Endothelial cell of umbilical vein (primary cell): ENCODE measurements around the gene PFDN4. TPM values are rescaled to one million over a fixed set of nuclear protein-coding genes. Genes with fewer than 3 reads are reported as not detected.

Experiments
- BruUV-seq: library from RNA; stranded (reverse); fragments of 400-500 nt; replicated peaks from 2 replicates; lab custom pipeline; 2021; lab: Mats Ljungman, UMichigan
- CTCF ChIA-PET: fragments of 300-600, 350-600 bp; sonication (Branson Sonifier 250); formaldehyde crosslinking; loops from one replicate; lab custom pipeline; 2021; ENCODE audit warnings: antibody characterized with exemption, inconsistent platforms; lab: Charles Lee
- POLR2A ChIA-PET: fragments of 300-600, 350-600 bp; sonication (Branson Sonifier 250); formaldehyde crosslinking; loops from one replicate; lab custom pipeline; 2021; ENCODE audit warnings: antibody characterized with exemption, inconsistent platforms; lab: Charles Lee
- DNase-seq: peaks from one replicate; pipeline ENCODE4 v3.0.0-alpha.2; 2011; ENCODE audit warnings: low read depth, low spot score
- FAIRE-seq: peaks from 2 replicates; lab custom pipeline; 2011; peaks lifted over from hg19 to GRCh38; lab: Jason Lieb, UNC
- H2AFZ ChIP-seq: 2 replicates; pipeline ENCODE4 v1.6.0; 2012; ENCODE audit warnings: low read depth, low read length, control low read depth, inconsistent platforms
- H3K27ac ChIP-seq: 2 replicates; pipeline ENCODE4 v1.5.1; 2011; ENCODE audit warnings: low read depth, mild to moderate bottlenecking, control low read depth, low read length, moderate library complexity; ENCODE audit not compliant: insufficient read depth
- H3K27me3 ChIP-seq, 2 experiments: 2 replicates each; pipeline versions ENCODE4 v1.6.0 to v1.6.1; 2011; ENCODE audit warnings: low read length in 2 of 2, mixed read lengths in 1 of 2; ENCODE audit not compliant: control insufficient read depth in 2 of 2, insufficient read depth in 2 of 2
- H3K36me3 ChIP-seq, 2 experiments: 2 replicates in 1 of 2; 3 replicates in 1 of 2; pipeline ENCODE4 v1.5.1; 2011; ENCODE audit warnings: low read length in 2 of 2, mild to moderate bottlenecking in 1 of 2, moderate library complexity in 1 of 2; ENCODE audit not compliant: control insufficient read depth in 2 of 2, insufficient read depth in 2 of 2; ENCODE audit errors: extremely low read depth in 1 of 2
- H3K4me1 ChIP-seq: 3 replicates; pipeline ENCODE4 v1.5.1; 2011; ENCODE audit warnings: mild to moderate bottlenecking, low read length; ENCODE audit not compliant: control insufficient read depth, insufficient read depth; ENCODE audit errors: extremely low read depth
- H3K4me2 ChIP-seq: 2 replicates; pipeline ENCODE4 v1.6.1; 2011; ENCODE audit warnings: low read length, control low read depth, mixed read lengths; ENCODE audit not compliant: insufficient read depth
- H3K4me3 ChIP-seq, 3 experiments: fragments of 200-600 bp in 1 of 3; sonication (generic), shearing (Covaris generic) in 1 of 3; replicated peaks in 1 of 3; 2 replicates each; pipeline ENCODE4 v1.5.1; 2011 to 2016; ENCODE audit warnings: control low read depth in 3 of 3, low read length in 3 of 3, mild to moderate bottlenecking in 2 of 3, inconsistent platforms in 1 of 3, low read depth in 1 of 3, moderate library complexity in 1 of 3; ENCODE audit not compliant: insufficient read depth in 1 of 3
- H3K79me2 ChIP-seq: 2 replicates; pipeline ENCODE4 v1.6.0; 2012; ENCODE audit warnings: low read length, inconsistent platforms; ENCODE audit not compliant: control insufficient read depth, insufficient read depth
- H3K9ac ChIP-seq: replicated peaks from 2 replicates; pipeline ENCODE3; 2011; ENCODE audit warnings: low read length, control low read depth; ENCODE audit not compliant: insufficient read depth; ENCODE audit errors: extremely low read depth
- H3K9me1 ChIP-seq: replicated peaks from 3 replicates; pipeline ENCODE4 v1.6.0; 2011; ENCODE audit warnings: mild to moderate bottlenecking, low read length; ENCODE audit not compliant: control insufficient read depth, insufficient read depth; ENCODE audit errors: extremely low read depth
- H3K9me3 ChIP-seq: replicated peaks from 2 replicates; pipeline ENCODE4 v1.5.1; 2012; ENCODE audit warnings: low read length, inconsistent platforms; ENCODE audit not compliant: control insufficient read depth, insufficient read depth
- H4K20me1 ChIP-seq: replicated peaks from 2 replicates; pipeline ENCODE3; 2011; ENCODE audit warnings: mild to moderate bottlenecking, low read length; ENCODE audit not compliant: control insufficient read depth, insufficient read depth; ENCODE audit errors: extremely low read depth
- EZH2 ChIP-seq: IDR thresholded peaks from 2 replicates; pipeline ENCODE4 v1.6.1; 2012; ENCODE audit warnings: borderline replicate concordance, low read depth, mild to moderate bottlenecking, moderate library complexity, low read length, inconsistent platforms; ENCODE audit not compliant: severe bottlenecking
- FOS ChIP-seq: IDR thresholded peaks from 2 replicates; pipeline ENCODE4 v1.6.1; 2011; ENCODE audit warnings: mild to moderate bottlenecking, low read length, moderate library complexity, borderline replicate concordance; ENCODE audit not compliant: insufficient read depth
- GATA2 ChIP-seq: IDR thresholded peaks from 2 replicates; pipeline ENCODE4 v1.7.0; 2011; ENCODE audit warnings: low read depth, mild to moderate bottlenecking, moderate library complexity, mixed read lengths, low read length; ENCODE audit not compliant: insufficient read length, insufficient read depth
- MYC ChIP-seq: IDR thresholded peaks from one replicate; pipeline ENCODE4 v1.6.1; 2011; ENCODE audit warnings: mild to moderate bottlenecking, low read depth, low read length
- dilution Hi-C: fragments of 300-500 bp; cut with MboI; formaldehyde crosslinking; loops from one replicate; pipeline ENCODE4 v1.15.0; 2019; ENCODE audit warnings: low sequenced_read_pairs; ENCODE audit not compliant: extremely low pct_ligation_motif_present
- intact Hi-C: fragments of 100-400 bp; cut with micrococcal nuclease; formaldehyde crosslinking; loops from one replicate; pipeline ENCODE4 v1.10.0; 2022
- polyA plus RNA-seq, 4 experiments: library from polyadenylated mRNA; depleted of rRNA in 3 of 4; stranded (reverse) in 3 of 4; unstranded in 1 of 4; fragments of >200 nt; gene quantifications; 2 replicates each; pipeline versions ENCODE4 v1.2.1 to v1.2.3, GENCODE V29; 2011 to 2012; ENCODE audit warnings: missing spikeins in 1 of 4
- total RNA-seq: library from RNA; stranded (reverse); gene quantifications from 2 replicates; pipeline ENCODE4 v1.2.3, GENCODE V29; 2021
- TF ChIP-seq, protein P1 (sequence below): IDR thresholded peaks from 2 replicates; pipeline ENCODE4 v1.6.1; 2011; ENCODE audit not compliant: insufficient read depth, insufficient read length
- TF ChIP-seq, protein P2 (sequence below), 2 donors: IDR thresholded peaks; 1 replicate in 1 of 2; 2 replicates in 1 of 2; pipeline ENCODE4 v1.5.1; 2011; ENCODE audit warnings: low read length in 2 of 2, mild to moderate bottlenecking in 2 of 2, moderate library complexity in 2 of 2, control low read depth in 1 of 2, inconsistent platforms in 1 of 2, low read depth in 1 of 2; ENCODE audit not compliant: insufficient read depth in 1 of 2; ENCODE audit errors: extremely low read depth in 1 of 2

Gene PFDN4
- total and polyA plus RNA-seq, 2 donors (not counting 3 experiments of a cell fraction or from before 2014, with no cell fraction given), result 17.5 to 44.2 TPM

DNA sequence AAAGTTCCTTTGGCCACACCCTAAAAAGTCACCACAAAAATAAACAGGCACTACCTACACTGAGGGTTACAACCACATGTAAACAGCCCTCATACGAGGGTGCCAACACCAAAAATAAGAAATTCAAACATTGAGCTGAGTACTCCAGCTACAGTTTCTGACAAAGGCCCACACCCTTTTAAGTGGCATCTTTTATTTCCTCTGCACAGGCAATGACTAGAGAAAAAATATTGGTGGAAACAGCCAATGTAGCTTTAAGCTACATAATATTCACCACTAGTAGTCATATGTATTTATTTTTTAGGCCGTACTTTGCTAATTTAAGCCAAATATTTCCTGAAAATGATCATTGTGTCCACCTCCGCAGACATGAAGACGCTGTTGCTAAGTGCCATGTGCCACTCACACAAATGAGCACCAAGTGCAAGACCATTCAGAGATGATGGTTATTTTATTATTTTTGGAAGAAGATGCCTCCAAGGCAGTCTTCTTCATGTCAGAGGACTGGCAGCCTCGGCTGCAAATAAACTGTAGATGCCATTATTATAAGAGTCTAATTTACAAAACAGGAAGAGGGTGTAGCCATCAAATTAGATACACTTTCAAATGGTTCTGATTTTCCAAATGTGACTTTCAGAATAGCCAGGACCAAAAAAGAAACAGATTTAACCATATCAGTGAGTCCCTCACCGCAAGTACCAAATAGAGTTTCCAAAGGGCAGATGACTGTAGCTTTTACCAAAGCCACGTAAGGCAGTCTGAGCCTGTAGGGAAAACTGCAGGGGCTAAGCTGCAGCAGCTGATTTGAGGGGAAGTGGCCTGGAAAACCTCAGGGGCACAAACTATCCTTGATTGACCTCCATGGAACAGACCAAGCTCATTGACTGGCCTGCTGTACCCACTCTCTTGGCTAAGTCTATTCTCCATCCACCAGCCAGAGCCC, 47.6 kb upstream of the PFDN4 start:
- Histone ChIP-seq H3K9ac (no peak overlapping the region), H2AFZ (no peak overlapping the region), H3K9me1 (no peaks in the 10 kb centered on the region), H3K27ac (no peak overlapping the region), H3K4me2 (no peak overlapping the region), H3K9me3 (no peaks in the 10 kb centered on the region), H3K4me1 (no peaks in the 10 kb centered on the region), H3K79me2 (no peaks in the 10 kb centered on the region), H4K20me1 (no peaks in the 10 kb centered on the region), H3K36me3 (no peaks in the 10 kb centered on the region), H3K27me3 (no peaks in the 10 kb centered on the region), H3K4me3 (no peak overlapping the region)
- FAIRE-seq (no peak), DNase-seq (no peak)
- CTCF ChIA-PET, result no interaction called here
- BruUV-seq, result no TSS peak
- intact Hi-C loops (no loop called here), dilution Hi-C loops (no loop called here)
- POLR2A ChIA-PET, result no interaction called here
- TF ChIP-seq, protein P1, sequence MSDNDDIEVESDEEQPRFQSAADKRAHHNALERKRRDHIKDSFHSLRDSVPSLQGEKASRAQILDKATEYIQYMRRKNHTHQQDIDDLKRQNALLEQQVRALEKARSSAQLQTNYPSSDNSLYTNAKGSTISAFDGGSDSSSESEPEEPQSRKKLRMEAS, result no peak
- TF ChIP-seq EZH2 (no peak), GATA2 (no peak), FOS (no peak), MYC (no peak)
- TF ChIP-seq, protein P2, sequence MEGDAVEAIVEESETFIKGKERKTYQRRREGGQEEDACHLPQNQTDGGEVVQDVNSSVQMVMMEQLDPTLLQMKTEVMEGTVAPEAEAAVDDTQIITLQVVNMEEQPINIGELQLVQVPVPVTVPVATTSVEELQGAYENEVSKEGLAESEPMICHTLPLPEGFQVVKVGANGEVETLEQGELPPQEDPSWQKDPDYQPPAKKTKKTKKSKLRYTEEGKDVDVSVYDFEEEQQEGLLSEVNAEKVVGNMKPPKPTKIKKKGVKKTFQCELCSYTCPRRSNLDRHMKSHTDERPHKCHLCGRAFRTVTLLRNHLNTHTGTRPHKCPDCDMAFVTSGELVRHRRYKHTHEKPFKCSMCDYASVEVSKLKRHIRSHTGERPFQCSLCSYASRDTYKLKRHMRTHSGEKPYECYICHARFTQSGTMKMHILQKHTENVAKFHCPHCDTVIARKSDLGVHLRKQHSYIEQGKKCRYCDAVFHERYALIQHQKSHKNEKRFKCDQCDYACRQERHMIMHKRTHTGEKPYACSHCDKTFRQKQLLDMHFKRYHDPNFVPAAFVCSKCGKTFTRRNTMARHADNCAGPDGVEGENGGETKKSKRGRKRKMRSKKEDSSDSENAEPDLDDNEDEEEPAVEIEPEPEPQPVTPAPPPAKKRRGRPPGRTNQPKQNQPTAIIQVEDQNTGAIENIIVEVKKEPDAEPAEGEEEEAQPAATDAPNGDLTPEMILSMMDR (IDR thresholded peaks at IDR 0.05; ENCODE audit: extremely low read depth in 1 of 2, insufficient read depth in 1 of 2, low read depth in 1 of 2, low read length in 2 of 2), result no peak
